DMS79 treated with DMSO at 0.1 percent for 48 hours (cell line): Measurements from ENCODE around the gene ADGRB2.
A peak's percentile ranks its signal among the peaks of the same experiment; 100 is the strongest.
"Not testable (repeated sequence)": the region's sequence is repeated elsewhere in the genome, so short reads cannot be mapped to it uniquely, and the experiment has no call there.

ENCODE experiments used
- DNase-seq: peaks from one replicate; lab custom pipeline; 2025; lab: John Stamatoyannopoulos, UW

Gene ADGRB2

DNA sequence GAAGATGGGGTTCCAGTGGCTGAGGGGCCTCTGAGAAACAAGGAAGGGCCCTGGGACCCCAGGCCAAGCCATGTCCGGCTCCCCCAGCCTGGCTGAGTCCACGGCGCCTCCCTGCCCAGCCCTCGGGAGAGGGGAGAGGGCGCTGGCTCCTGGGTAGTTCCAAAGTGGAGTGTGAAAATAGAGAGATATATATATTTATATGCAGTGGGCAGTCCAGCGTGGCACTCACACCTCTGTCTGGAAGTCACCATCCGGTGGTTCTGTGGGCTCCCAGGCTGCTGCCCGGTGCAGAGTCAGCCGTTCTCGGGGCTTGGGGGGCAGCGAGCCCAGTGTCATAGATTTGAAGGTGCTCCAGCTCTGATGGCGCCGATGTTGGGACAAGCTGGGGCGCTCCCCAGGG is 36.9 kb downstream of the ADGRB2 start:
- no peak for DNase-seq

GRCh38 chr1:31726715-31727114 is 37.4 kb downstream of the ADGRB2 start:
- DNase-seq: no peak

- peak; percentile 64 for DNase-seq
These were observed 38.2 kb downstream of the ADGRB2 start for GRCh38 chr1:31725777-31726535.

GRCh38 chr1:31725134-31725533 is 39.0 kb downstream of the ADGRB2 start:
- DNase-seq: no peak

DNA sequence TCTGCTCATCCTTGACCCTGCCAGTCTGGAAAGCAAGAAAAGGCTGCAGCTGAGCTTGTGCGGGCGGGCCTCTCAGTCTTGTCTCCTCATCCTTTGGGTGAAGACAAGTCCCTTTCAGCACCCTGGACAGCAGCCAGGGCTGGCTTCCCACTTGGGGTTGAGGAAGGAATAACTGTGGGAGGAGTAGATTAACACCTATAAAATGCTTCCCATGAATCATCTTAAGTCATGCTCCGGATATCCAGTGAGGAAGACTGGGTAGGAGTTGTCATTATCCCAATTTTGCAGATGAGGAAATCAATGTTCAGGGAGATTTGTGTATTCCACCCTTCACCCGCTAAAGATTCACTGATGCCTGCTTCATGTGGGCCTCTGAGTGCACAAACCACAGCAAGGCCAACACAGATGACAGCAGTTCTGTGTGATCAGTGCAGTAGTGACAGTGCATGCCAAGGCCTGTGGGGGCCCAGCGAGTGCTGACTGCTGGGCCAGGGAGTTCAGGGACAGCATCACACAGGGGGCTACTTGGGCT is 40.2 kb downstream of the ADGRB2 start:
- no peak for DNase-seq

- DNase-seq: no peak
These were observed 45.7 kb downstream of the ADGRB2 start for GRCh38 chr1:31718327-31718897.

DNA sequence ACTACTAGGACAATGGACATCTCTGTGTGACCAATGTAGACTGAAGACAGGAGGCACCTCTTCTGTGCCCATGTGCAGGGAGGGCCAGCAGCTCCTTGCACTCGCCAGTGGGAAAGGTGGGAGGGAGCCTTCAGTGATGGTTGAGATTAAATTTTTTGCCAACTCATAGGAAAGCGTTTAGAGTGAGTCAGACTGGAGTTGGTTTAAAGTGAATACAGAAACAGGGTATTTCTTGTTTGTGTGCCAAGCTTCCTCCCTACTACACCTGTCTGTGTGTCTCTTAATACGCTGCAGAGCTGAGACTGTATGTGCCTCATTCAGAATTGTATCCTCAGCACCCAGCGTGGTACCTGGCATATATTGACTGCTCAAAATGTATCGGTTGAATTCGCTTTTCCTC is 46.8 kb downstream of the ADGRB2 start:
- peak; percentile 49 for DNase-seq

GRCh38 chr1:31715873-31716220 is 48.3 kb downstream of the ADGRB2 start:
- no peak for DNase-seq

DNA sequence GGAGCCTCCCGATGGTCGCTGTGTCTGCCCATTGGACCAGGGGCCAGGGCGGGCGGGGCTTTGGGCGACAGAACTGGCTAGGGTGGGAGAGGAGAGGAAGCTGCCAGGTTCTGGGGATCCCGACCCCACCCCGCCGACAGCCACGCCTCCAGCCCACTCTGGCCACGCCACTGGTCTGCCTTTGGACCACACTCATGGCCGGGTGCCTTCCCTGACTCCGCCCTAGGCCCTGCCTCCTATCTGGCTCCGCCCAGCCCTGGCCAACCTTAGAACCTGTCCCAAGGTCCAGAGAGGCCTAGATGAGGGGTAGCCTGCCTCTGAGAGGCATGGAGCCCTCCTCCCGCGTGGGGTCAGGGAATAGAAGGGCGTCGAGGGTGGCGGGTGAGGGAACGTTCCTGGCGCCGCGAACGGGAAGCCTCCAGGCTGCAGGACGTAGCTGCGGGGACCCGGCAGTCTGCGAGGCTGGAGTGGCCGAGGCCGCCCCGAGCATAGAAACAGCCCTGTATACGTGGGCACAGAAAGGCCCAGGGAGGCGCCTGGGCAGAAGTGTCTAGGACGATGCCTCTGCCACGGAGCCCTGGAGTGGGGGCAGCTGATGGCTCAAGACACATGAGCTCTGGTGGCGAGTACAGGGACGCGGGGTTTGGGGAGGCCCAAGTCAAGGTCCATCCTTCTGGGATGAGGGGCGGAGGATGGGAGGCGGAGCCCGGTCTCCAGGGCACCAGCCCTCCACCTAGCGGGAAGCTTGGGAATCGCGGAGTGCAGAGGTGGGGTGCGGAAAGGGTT is 48.9 kb downstream of the ADGRB2 start:
- no peak for DNase-seq

DNA sequence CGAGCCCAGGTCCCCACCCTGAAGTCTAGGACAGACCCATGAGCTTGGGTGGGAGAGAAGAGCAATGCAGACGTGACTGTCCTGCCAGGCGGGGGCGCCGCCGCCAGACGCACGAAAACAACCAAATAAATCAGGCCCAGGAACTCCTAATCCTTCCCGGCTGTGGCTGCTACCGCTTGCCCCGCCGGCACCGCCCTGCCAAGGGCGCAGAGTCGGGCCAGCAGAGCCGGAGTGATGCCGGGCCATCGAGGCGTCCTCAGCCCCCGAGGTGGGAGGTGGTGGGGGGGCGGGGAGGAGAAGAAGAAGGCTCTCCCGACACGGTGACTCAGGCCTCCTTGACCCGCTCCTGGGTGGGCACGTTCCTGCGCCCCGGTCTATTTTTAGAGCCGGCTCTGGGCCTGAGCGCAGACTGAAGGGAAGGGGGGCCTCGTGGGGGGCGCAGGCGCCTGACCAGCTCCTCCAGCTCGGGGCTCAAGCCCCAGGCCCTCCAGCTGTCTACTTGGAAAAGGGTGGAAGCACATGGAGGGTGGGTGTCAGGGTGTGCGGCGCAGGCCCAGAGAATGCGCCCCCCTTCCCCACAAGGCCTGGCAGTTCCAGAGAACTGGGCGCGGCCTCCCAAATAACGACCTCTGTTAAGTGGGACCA is 49.6 kb downstream of the ADGRB2 start:
- DNase-seq: no peak

DNA sequence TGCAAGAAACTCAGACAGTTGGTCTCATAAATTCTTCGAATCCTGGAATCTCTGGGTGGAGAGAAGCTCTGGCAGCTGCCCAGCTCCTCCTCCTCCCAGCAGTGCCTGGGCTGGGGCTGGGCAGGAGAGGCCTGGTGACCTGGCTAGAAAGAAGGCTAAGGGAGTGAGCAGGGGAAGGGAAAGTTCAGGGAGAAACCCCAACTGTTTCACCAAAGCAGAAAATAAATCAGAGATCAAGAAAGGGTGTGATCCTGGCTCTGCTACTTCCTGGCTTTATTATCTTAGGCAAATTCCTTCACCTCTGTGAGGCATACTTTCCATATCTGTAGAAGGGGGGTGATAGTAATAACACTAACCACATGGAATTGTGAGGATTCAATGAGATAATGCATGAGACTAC is 51.5 kb downstream of the ADGRB2 start:
- DNase-seq: no peak

GRCh38 chr1:31712068-31712467 is 52.1 kb downstream of the ADGRB2 start:
- DNase-seq: no peak

DNA sequence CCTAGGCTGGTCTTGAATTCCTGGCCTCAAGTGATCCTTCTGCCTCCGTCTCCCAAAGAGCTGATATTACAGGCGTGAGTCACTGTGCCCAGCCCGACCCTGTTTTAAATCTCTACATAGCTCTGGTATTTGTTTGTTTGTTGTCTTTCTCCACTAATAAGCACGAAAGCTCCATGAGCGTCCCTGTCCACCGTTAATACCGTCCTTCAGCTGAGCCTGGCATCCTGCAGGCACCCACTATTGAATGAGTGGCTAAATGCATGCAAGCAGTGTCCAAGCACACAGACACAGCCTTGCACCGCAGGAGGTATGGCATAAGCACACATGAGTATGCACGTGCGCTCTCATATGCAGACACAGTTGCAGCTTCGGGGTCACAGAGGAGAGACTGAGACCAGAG is 55.8 kb downstream of the ADGRB2 start:
- DNase-seq: no peak

DNA sequence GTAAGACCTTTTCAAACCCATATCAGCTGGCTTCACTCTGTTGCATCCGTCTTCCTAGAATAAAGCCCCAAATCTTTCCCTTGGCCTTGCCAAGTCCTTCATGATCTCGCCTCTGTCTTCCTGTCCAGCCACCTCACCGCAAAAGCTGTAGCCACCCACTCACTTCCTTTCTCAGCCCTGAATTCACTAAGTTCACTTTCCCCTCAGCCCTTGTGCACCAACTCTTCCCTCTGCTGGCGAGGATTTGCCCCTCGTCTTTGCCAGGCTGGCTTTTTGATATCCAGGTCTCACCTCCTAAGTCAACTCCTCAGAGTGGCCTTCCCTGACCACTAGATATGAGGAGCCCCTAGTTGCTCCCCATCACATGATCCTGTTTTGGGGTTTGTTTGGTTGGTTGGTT is 56.4 kb downstream of the ADGRB2 start:
- no peak for DNase-seq

DNA sequence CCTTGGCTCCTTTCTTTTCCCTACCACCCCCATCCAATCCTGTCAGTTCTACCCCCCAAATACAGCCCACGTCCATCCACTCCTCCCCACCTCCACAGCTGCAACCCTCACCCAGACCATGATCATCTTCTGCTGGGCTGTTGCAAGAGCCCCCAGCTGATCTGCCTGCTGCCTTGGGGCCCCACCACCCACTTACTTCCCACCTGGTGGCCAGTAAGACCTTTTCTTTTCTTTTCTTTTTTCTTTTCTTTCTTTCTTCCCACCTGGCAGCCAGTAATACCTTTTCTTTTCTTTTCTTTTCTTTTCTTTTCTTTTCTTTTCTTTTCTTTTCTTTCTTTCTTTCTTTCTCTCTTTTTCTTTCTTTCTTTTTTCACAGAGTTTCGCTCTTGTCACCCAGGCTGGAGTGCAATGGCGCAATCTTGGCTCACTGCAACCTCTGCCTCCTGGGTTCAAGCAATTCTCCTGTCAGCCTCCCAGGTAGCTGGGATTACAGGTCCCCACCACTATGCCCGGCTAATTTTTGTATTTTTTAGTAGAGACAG is 57.0 kb downstream of the ADGRB2 start:
- not testable (repeated sequence) for DNase-seq

GRCh38 chr1:31706384-31707058 is 57.6 kb downstream of the ADGRB2 start:
- DNase-seq: no peak

- no peak for DNase-seq
These were observed 58.9 kb downstream of the ADGRB2 start for GRCh38 chr1:31705080-31705866.

- no peak for DNase-seq
These were observed 59.7 kb downstream of the ADGRB2 start for GRCh38 chr1:31704271-31705079.

DNA sequence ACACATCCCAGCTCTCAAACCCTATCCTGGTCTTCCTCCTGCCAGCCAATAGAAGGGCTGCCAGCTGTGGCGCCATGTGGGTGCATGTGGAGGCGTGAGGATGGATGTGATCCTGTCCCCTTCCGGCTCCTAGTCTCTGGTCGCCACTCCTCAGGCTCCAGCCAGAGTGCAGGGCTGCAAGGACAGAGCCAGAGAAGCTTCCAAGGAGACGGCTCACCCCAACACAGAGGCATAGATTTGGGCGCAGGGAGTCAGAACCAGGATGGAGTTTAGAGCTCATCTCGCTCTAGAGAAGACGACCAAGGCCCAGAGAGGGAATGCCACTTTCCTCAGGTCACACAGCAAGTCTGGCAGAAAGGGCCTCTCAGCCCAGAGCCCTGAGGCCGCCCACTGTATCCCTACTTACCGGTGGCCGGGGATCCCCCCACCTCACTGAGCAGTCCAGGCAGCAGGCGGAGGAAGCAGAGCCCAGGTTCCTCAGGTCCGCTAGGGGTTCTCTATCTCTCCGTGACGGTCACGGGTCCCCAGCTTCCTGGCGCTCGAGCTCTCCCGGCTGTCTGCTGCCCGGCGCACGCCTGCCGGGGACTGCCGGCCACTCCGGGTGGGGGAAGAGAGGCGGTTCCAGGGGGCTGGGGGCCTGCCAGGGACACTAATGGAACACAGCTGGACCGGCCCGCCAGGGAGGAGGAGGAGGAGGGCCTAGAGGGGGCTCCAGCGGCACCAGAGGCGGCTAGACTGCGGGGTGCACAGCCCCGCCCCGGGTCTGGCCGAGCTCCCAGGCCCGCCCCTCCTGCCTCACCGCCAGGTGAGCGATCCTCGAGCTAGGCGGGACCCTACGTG is 60.5 kb downstream of the ADGRB2 start, which contains the start of gene COL16A1:
Gene COL16A1, minus strand, starts transcription at position 587 of the 840 bp plus-strand sequence. CDS start 1,824 bp downstream, outside the sequence.
- peak; percentile 46 for DNase-seq
